H1 (cell line): ENCODE measurements around the gene SNX24. TPM values are rescaled to one million over a fixed set of nuclear protein-coding genes. Genes with fewer than 3 reads are reported as not detected.

ENCODE experiments used
- CTCF ChIA-PET: fragments of 300-600 bp; sonication (Branson Sonifier 250); formaldehyde crosslinking; loops from one replicate; lab custom pipeline; 2021; ENCODE audit not compliant: partially characterized antibody; lab: Charles Lee
- POLR2A ChIA-PET: fragments of 300-600 bp; sonication (Branson Sonifier 250); formaldehyde crosslinking; loops from one replicate; lab custom pipeline; 2021; ENCODE audit warnings: inconsistent platforms; ENCODE audit not compliant: partially characterized antibody; lab: Charles Lee
- DNase-seq, 2 experiments: peaks; one replicate each; pipeline versions ENCODE4 v3.0.0 to v3.0.0-alpha.2; 2010 to 2022; ENCODE audit warnings: low spot score in 2 of 2, low read depth in 1 of 2, mixed read lengths in 1 of 2
- FAIRE-seq: peaks from 2 replicates; lab custom pipeline; 2011; peaks lifted over from hg19 to GRCh38; lab: Jason Lieb, UNC
- H2AFZ ChIP-seq: 2 replicates; pipeline ENCODE4 v1.8.1; 2012; ENCODE audit warnings: low read length, inconsistent platforms
- H2AK5ac ChIP-seq: 2 replicates; pipeline ENCODE4 v1.6.1; 2013; ENCODE audit warnings: low read depth, low read length
- H2BK120ac ChIP-seq: replicated peaks from 2 replicates; pipeline ENCODE3; 2013; ENCODE audit warnings: low read depth, low read length, inconsistent platforms
- H2BK12ac ChIP-seq: 2 replicates; pipeline ENCODE4 v1.6.1; 2013; ENCODE audit warnings: low read depth, low read length
- H2BK15ac ChIP-seq: 2 replicates; pipeline ENCODE4 v1.6.1; 2013; ENCODE audit warnings: low read length
- H2BK20ac ChIP-seq: 2 replicates; pipeline ENCODE4 v1.6.1; 2013; ENCODE audit warnings: low read length
- H2BK5ac ChIP-seq: 2 replicates; pipeline ENCODE4 v1.6.1; 2013; ENCODE audit warnings: low read depth, low read length
- H3K14ac ChIP-seq: 2 replicates; pipeline ENCODE4 v1.6.1; 2013; ENCODE audit warnings: inconsistent platforms; ENCODE audit not compliant: insufficient read length
- H3K18ac ChIP-seq: 2 replicates; pipeline ENCODE4 v1.6.1; 2013; ENCODE audit warnings: low read length; ENCODE audit errors: extremely low read depth
- H3K23ac ChIP-seq: 2 replicates; pipeline ENCODE4 v1.6.1; 2013; ENCODE audit warnings: inconsistent platforms; ENCODE audit not compliant: insufficient read length
- H3K23me2 ChIP-seq: 2 replicates; pipeline ENCODE4 v1.6.1; 2013; ENCODE audit warnings: low read depth, low read length
- H3K27ac ChIP-seq: 2 replicates; pipeline ENCODE4 v1.6.1; 2011; ENCODE audit warnings: low read depth, low read length, inconsistent platforms
- H3K27me3 ChIP-seq, 4 experiments: replicated peaks in 1 of 4; 1 replicate in 1 of 4; 2 replicates in 3 of 4; pipeline versions ENCODE4 v1.6.1 to v1.8.1; 2011 to 2013; ENCODE audit warnings: low read length in 3 of 4, mild to moderate bottlenecking in 3 of 4, inconsistent platforms in 2 of 4, mixed read lengths in 2 of 4, moderate library complexity in 1 of 4; ENCODE audit not compliant: control insufficient read depth in 3 of 4, insufficient read depth in 3 of 4; ENCODE audit errors: extremely low read depth in 1 of 4
- H3K36me3 ChIP-seq, 4 experiments: 2 replicates each; pipeline versions ENCODE4 v1.6.1 to v1.8.1; 2011 to 2013; ENCODE audit warnings: mild to moderate bottlenecking in 4 of 4, low read length in 3 of 4, moderate library complexity in 2 of 4, control low read depth in 1 of 4, inconsistent platforms in 1 of 4; ENCODE audit not compliant: insufficient read depth in 4 of 4, control insufficient read depth in 2 of 4
- H3K4ac ChIP-seq: replicated peaks from 2 replicates; pipeline ENCODE3; 2013; ENCODE audit warnings: low read length, low read depth, mixed read lengths, inconsistent platforms; ENCODE audit not compliant: insufficient read length
- H3K4me1 ChIP-seq, 4 experiments: replicated peaks in 1 of 4; 1 replicate in 1 of 4; 2 replicates in 3 of 4; pipeline versions ENCODE4 v1.6.1 to v1.8.1; 2011 to 2013; ENCODE audit warnings: low read length in 3 of 4, inconsistent platforms in 2 of 4, mixed read lengths in 1 of 4; ENCODE audit not compliant: insufficient read depth in 4 of 4, control insufficient read depth in 3 of 4
- H3K4me2 ChIP-seq, 2 experiments: 2 replicates each; pipeline versions ENCODE4 v1.6.1 to v1.8.1; 2011 to 2013; ENCODE audit warnings: low read depth in 2 of 2, low read length in 2 of 2, control low read depth in 1 of 2, inconsistent platforms in 1 of 2, mild to moderate bottlenecking in 1 of 2; ENCODE audit not compliant: insufficient read depth in 1 of 2
- H3K4me3 ChIP-seq, 4 experiments: fragments of 200-600, 300-600 bp in 1 of 4; sonication (generic), shearing (Covaris generic), sonication (Bioruptor Twin) in 1 of 4; 2 replicates each; pipeline versions ENCODE4 v1.5.1 to v1.8.1; 2011 to 2016; ENCODE audit warnings: low read length in 4 of 4, low read depth in 3 of 4, control low read depth in 2 of 4, inconsistent platforms in 2 of 4, mild to moderate bottlenecking in 2 of 4, mixed read lengths in 1 of 4, moderate library complexity in 1 of 4; ENCODE audit not compliant: insufficient read depth in 2 of 4; ENCODE audit errors: extremely low read depth in 1 of 4
- H3K56ac ChIP-seq: replicated peaks from 2 replicates; pipeline ENCODE3; 2013; ENCODE audit warnings: low read depth, mild to moderate bottlenecking, mixed read lengths, low read length, inconsistent platforms; ENCODE audit not compliant: insufficient read length
- H3K79me1 ChIP-seq: 2 replicates; pipeline ENCODE4 v1.6.1; 2013; ENCODE audit warnings: low read depth, low read length, control low read depth
- H3K79me2 ChIP-seq, 2 experiments: 2 replicates each; pipeline versions ENCODE4 v1.6.1 to v1.8.1; 2012 to 2013; ENCODE audit warnings: low read length in 2 of 2, mild to moderate bottlenecking in 2 of 2, inconsistent platforms in 1 of 2; ENCODE audit not compliant: insufficient read depth in 2 of 2, control insufficient read depth in 1 of 2
- H3K9ac ChIP-seq, 4 experiments: replicated peaks in 1 of 4; 1 replicate in 1 of 4; 2 replicates in 3 of 4; pipeline versions ENCODE4 v1.6.1 to v1.8.1; 2011 to 2013; ENCODE audit warnings: low read depth in 3 of 4, low read length in 3 of 4, control low read depth in 2 of 4, mild to moderate bottlenecking in 2 of 4, moderate library complexity in 2 of 4, inconsistent platforms in 1 of 4; ENCODE audit errors: extremely low read depth in 1 of 4
- H3K9me3 ChIP-seq, 2 experiments: 2 replicates each; pipeline versions ENCODE4 v1.6.1 to v1.8.1; 2012 to 2013; ENCODE audit warnings: mild to moderate bottlenecking in 2 of 2, moderate library complexity in 2 of 2, control low read depth in 1 of 2, inconsistent platforms in 1 of 2, low read depth in 1 of 2, low read length in 1 of 2, mixed read lengths in 1 of 2; ENCODE audit not compliant: insufficient read depth in 2 of 2
- H4K20me1 ChIP-seq, 2 experiments: replicated peaks in 1 of 2; 2 replicates each; pipeline versions ENCODE3 to v1.8.1; 2011 to 2013; ENCODE audit warnings: inconsistent platforms in 2 of 2, low read length in 2 of 2, mild to moderate bottlenecking in 1 of 2; ENCODE audit not compliant: insufficient read depth in 2 of 2, control insufficient read depth in 1 of 2
- H4K5ac ChIP-seq: 2 replicates; pipeline ENCODE4 v1.6.1; 2013; ENCODE audit warnings: low read length, low read depth, mixed read lengths, inconsistent platforms; ENCODE audit not compliant: insufficient read length
- H4K8ac ChIP-seq: 2 replicates; pipeline ENCODE4 v1.8.0; 2013; ENCODE audit warnings: mild to moderate bottlenecking, moderate library complexity, low read length, inconsistent platforms; ENCODE audit not compliant: insufficient read depth; ENCODE audit errors: extremely low read depth
- H4K91ac ChIP-seq: replicated peaks from 2 replicates; pipeline ENCODE3; 2013; ENCODE audit warnings: low read length, mixed read lengths, inconsistent platforms; ENCODE audit not compliant: insufficient read length
- CBX8 ChIP-seq: fragments of 300-800, 300-1000 bp; sonication (generic); IDR thresholded peaks from 2 replicates; pipeline ENCODE4 v1.7.1; 2016; ENCODE audit warnings: low read depth, low read length, borderline replicate concordance
- CHD2 ChIP-seq: IDR thresholded peaks from 2 replicates; pipeline ENCODE4 v1.6.1; 2012; ENCODE audit warnings: low read length, improper control_type of control experiment
- CTCF ChIP-seq, 3 experiments: IDR thresholded peaks; 1 replicate in 2 of 3; 2 replicates in 1 of 3; pipeline versions ENCODE4 v1.5.1 to v1.6.1; 2011; ENCODE audit warnings: low read length in 3 of 3, mild to moderate bottlenecking in 3 of 3, inconsistent platforms in 2 of 3, low read depth in 1 of 3, moderate library complexity in 1 of 3; ENCODE audit not compliant: insufficient read depth in 1 of 3; ENCODE audit errors: control extremely low read depth in 1 of 3
- JUN ChIP-seq: IDR thresholded peaks from 2 replicates; pipeline ENCODE4 v1.6.1; 2011; ENCODE audit warnings: low read depth, mild to moderate bottlenecking, improper control_type of control experiment, low read length
- RAD21 ChIP-seq, 2 experiments: IDR thresholded peaks in 1 of 2; conservative IDR thresholded peaks in 1 of 2; 2 replicates each; pipeline ENCODE4 v1.6.1; 2011; ENCODE audit warnings: low read depth in 2 of 2, low read length in 2 of 2, improper control_type of control experiment in 1 of 2, inconsistent platforms in 1 of 2, mild to moderate bottlenecking in 1 of 2, moderate library complexity in 1 of 2
- SP1 ChIP-seq: IDR thresholded peaks from 2 replicates; pipeline ENCODE4 v1.6.1; 2011; ENCODE audit warnings: low read depth, low read length
- WGBS, 2 experiments: shearing (Covaris generic) in 1 of 2; methylation state at CpG; one replicate each; pipeline versions ENCODE4 v1.1.6 to v1.1.7; 2013 to 2015; ENCODE audit warnings: low lambda C conversion rate in 2 of 2, mixed read lengths in 2 of 2, inconsistent platforms in 1 of 2, low coverage in 1 of 2, missing lambda C conversion rate in 1 of 2; ENCODE audit not compliant: insufficient replicate concordance in 2 of 2, insufficient coverage in 1 of 2, insufficient read length in 1 of 2; ENCODE audit errors: extremely low coverage in 1 of 2, missing lambda C conversion rate in 1 of 2; 5-methylcytosine and 5-hydroxymethylcytosine counted together
- polyA plus RNA-seq, 7 experiments: library from polyadenylated mRNA; depleted of rRNA in 3 of 7; stranded (reverse) in 5 of 7; unstranded in 2 of 7; fragments of >200 nt in 5 of 7; fragments of 200-250 nt in 2 of 7; gene quantifications; 1 replicate in 5 of 7; 2 replicates in 1 of 7; 4 replicates in 1 of 7; pipeline versions ENCODE4 v1.2.1 to v1.2.3, GENCODE V29; 2011 to 2013; ENCODE audit warnings: missing spikeins in 2 of 7, mixed read lengths in 2 of 7
- total RNA-seq: library from RNA; stranded (reverse); fragmentation: NEBNext Ultra II Directional; extraction: Animal tissue kit (Norgen Biotek cat#: 25700); gene quantifications from 2 replicates; pipeline ENCODE4 v1.2.1, GENCODE V29; 2021

The SNX24 gene
- total and polyA plus RNA-seq, 2 of the 8 experiments (the other 6 are each of a cell fraction or from before 2014, with no cell fraction given): 7.3 to 14.3 TPM

- Histone ChIP-seq H3K18ac (no peak overlapping the region), H2BK15ac (no peak overlapping the region), H3K4me3 (no peak overlapping the region), H3K9me3 (no peaks in the 10 kb centered on the region), H3K14ac (no peak overlapping the region), H3K4ac (no peak overlapping the region), H3K4me1 (peaks cover 0 to 10% (median 2%) of the 10 kb centered on the region in 4 experiments; a peak in 4 of 7 replicates), H2BK5ac (no peak overlapping the region), H2BK20ac (no peak overlapping the region), H2BK12ac (no peak overlapping the region), H3K56ac (no peak overlapping the region), H3K27me3 (no peaks in the 10 kb centered on the region), H3K23me2 (no peaks in the 10 kb centered on the region), H2AK5ac (no peak overlapping the region), H3K4me2 (no peak overlapping the region), H3K23ac (no peak overlapping the region), H2BK120ac (no peak overlapping the region), H3K36me3 (no peaks in the 10 kb centered on the region), H4K8ac (no peak overlapping the region), H4K5ac (no peak overlapping the region), H3K79me1 (no peaks in the 10 kb centered on the region), H3K27ac (no peak overlapping the region), H3K9ac (no peak overlapping the region), H3K79me2 (no peaks in the 10 kb centered on the region), H4K91ac (no peak overlapping the region), H2AFZ (no peak overlapping the region), H4K20me1 (no peaks in the 10 kb centered on the region)
- FAIRE-seq: peak; percentile 73
- ChIA-PET POLR2A (no interaction called here), CTCF (interaction anchor here (0.7 to 1.3 kb wide), 17 partner anchors 9 to 494 kb away, joined by 3 to 8 read pairs (median 3); no protein-coding TSS in a partner anchor)
- DNase-seq: peak; percentile 38 to 81
- 37% methylated on average over 10 of the region's 10 CpGs; no CpG with 5 or more reads in 1 of the 2 experiments for WGBS, 2 experiments
- TF ChIP-seq CTCF (IDR thresholded peaks at IDR 0.05; ENCODE audit: control extremely low read depth in 1 of 3, insufficient read depth in 1 of 3, low read depth in 1 of 3, low read length in 3 of 3) (peak; percentile 80 to 87 (median 84)), CBX8 (no peak), JUN (no peak), RAD21 (IDR thresholded peaks at IDR 0.05 in 1 of 2, conservative IDR thresholded peaks at IDR 0.05 in 1 of 2; ENCODE audit: low read depth in 2 of 2, low read length in 2 of 2) (peak; percentile 95 to 96), SP1 (0 out of 2 replicates have a peak, but pooled peaks have one; percentile 48), CHD2 (no peak)
Measured at GRCh38 chr5:122999947-123000563, 154.6 kb downstream of the SNX24 start.
